H7 (cell line): ENCODE results near the gene CD47. TPM values are rescaled to one million over a fixed set of nuclear protein-coding genes. Genes with fewer than 3 reads are reported as not detected.

ENCODE experiments used
- total RNA-seq: library from RNA; depleted of rRNA; stranded (reverse); fragments of >200 nt; shearing (Covaris generic); gene quantifications from 2 replicates; pipeline ENCODE4 v1.2.3, GENCODE V29; 2014; rRNA removed

Gene CD47
- total RNA-seq, 1 experiment from 2014 or later, result 8.3 TPM

Other genes starting within 250 kb of the CD47 start
- gene IFT57, start 131.4 kb upstream of the CD47 start, total RNA-seq, result 28.7 and 29.6 TPM in 2 replicates
- gene HHLA2, start 205.5 kb upstream of the CD47 start, total RNA-seq, result not detected in 2 replicates